PC-3 (cell line): ENCODE data around the gene TMEM132E. TPM values are rescaled to one million over a fixed set of nuclear protein-coding genes. Genes with fewer than 3 reads are reported as not detected.

ENCODE experiments used
- ATAC-seq: fragments of 200-7000 bp; cut with Tn5 transposase; 2 replicates; pipeline ENCODE4 v1.9.1; 2020; ENCODE audit warnings: mild to moderate bottlenecking, moderate library complexity
- BruUV-seq: library from RNA; stranded (reverse); fragments of 400-500 nt; replicated peaks from 2 replicates; lab custom pipeline; 2021; lab: Mats Ljungman, UMichigan
- CTCF ChIA-PET: fragments of 300-600 bp; sonication (Branson Sonifier 250); formaldehyde crosslinking; loops from one replicate; lab custom pipeline; 2022; ENCODE audit warnings: antibody characterized with exemption; lab: Charles Lee
- POLR2A ChIA-PET: fragments of 300-600 bp; sonication (Branson Sonifier 250); formaldehyde crosslinking; loops from one replicate; lab custom pipeline; 2022; ENCODE audit warnings: antibody characterized with exemption; ENCODE audit not compliant: unreplicated experiment; lab: Charles Lee
- DNase-seq: peaks from one replicate; pipeline ENCODE4 v3.0.0-alpha.2; 2015
- H2AFZ ChIP-seq: fragments of 300-600 bp; sonication (generic); 2 replicates; pipeline ENCODE4 v1.6.0; 2016; ENCODE audit warnings: antibody characterized with exemption, low read length
- H3F3A ChIP-seq: fragments of 300-600 bp; sonication (generic); one replicate; pipeline ENCODE4 v1.6.0; 2017; ENCODE audit warnings: antibody characterized with exemption, low read length, control low read depth, mild to moderate bottlenecking; ENCODE audit not compliant: unreplicated experiment
- H3K27ac ChIP-seq: fragments of 300-600 bp; sonication (generic); 2 replicates; pipeline ENCODE4 v1.5.1; 2016; ENCODE audit warnings: mild to moderate bottlenecking, low read length
- H3K27me3 ChIP-seq: fragments of 300-600 bp; sonication (generic); 2 replicates; pipeline ENCODE4 v1.6.1; 2016; ENCODE audit warnings: low read length, mixed read lengths
- H3K36me3 ChIP-seq: fragments of 300-600 bp; sonication (generic); 2 replicates; pipeline ENCODE4 v1.6.1; 2016; ENCODE audit warnings: low read depth, mixed run types, low read length, mixed read lengths
- H3K4me1 ChIP-seq: fragments of 300-600 bp; sonication (generic); 2 replicates; pipeline ENCODE4 v1.5.1; 2016; ENCODE audit warnings: low read length; ENCODE audit not compliant: insufficient read depth
- H3K4me2 ChIP-seq: fragments of 300-600 bp; sonication (generic); 2 replicates; pipeline ENCODE4 v1.6.0; 2016; ENCODE audit warnings: low read length
- H3K4me3 ChIP-seq: fragments of 300-600 bp; sonication (generic); 2 replicates; pipeline ENCODE4 v1.5.1; 2016; ENCODE audit warnings: mild to moderate bottlenecking, low read length, mixed read lengths
- H3K79me2 ChIP-seq: fragments of 300-600 bp; sonication (generic); 2 replicates; pipeline ENCODE4 v1.6.1; 2017; ENCODE audit warnings: low read length, mixed read lengths
- H3K9ac ChIP-seq: fragments of 300-600 bp; sonication (generic); 2 replicates; pipeline ENCODE4 v1.6.0; 2016; ENCODE audit warnings: mild to moderate bottlenecking, low read length
- H3K9me2 ChIP-seq: fragments of 300-600 bp; sonication (generic); replicated peaks from 2 replicates; pipeline ENCODE4 v1.6.1; 2016; ENCODE audit warnings: mixed run types, low read length, mixed read lengths
- H3K9me3 ChIP-seq: fragments of 300-600 bp; sonication (generic); 2 replicates; pipeline ENCODE4 v1.6.1; 2016; ENCODE audit warnings: low read length, mixed read lengths
- H4K20me1 ChIP-seq: fragments of 300-600 bp; sonication (generic); 2 replicates; pipeline ENCODE4 v1.6.1; 2016; ENCODE audit warnings: low read length, mixed read lengths
- CTCF ChIP-seq: fragments of 300-600 bp; sonication (generic); conservative IDR thresholded peaks from 2 replicates; pipeline ENCODE4 v1.5.1; 2017; ENCODE audit warnings: antibody characterized with exemption, low read depth, mild to moderate bottlenecking, low read length
- EZH2 ChIP-seq: fragments of 300-600 bp; sonication (generic); IDR thresholded peaks from one replicate; pipeline ENCODE4 v1.6.1; 2017; ENCODE audit warnings: antibody characterized with exemption, mild to moderate bottlenecking, low read length; ENCODE audit not compliant: unreplicated experiment
- EZH2phosphoT487 ChIP-seq: fragments of 300-600 bp; sonication (generic); IDR thresholded peaks from 2 replicates; pipeline ENCODE4 v1.6.1; 2018; ENCODE audit warnings: mild to moderate bottlenecking, antibody characterized with exemption, low read length, borderline replicate concordance
- intact Hi-C: fragments of 100-400 bp; cut with micrococcal nuclease; formaldehyde crosslinking; loops from 2 replicates; pipeline ENCODE4 v1.9.0; 2023
- total RNA-seq: library from RNA; depleted of rRNA; stranded (reverse); fragments of >200 nt; gene quantifications from 2 replicates; pipeline ENCODE4 v1.2.3, GENCODE V29; 2014

The TMEM132E gene
- total RNA-seq, 1 experiment from 2014 or later = not detected

GRCh38 chr17:34592002-34592401, 12.6 kb downstream of the TMEM132E start:
- H3K9ac ChIP-seq = no peak overlapping the region
- TF ChIP-seq EZH2phosphoT487 (no peak), CTCF (no peak), EZH2 (no peak)
- ChIA-PET POLR2A (no interaction called here), CTCF (no interaction called here)
- H2AFZ ChIP-seq = no peak overlapping the region
- no peak overlapping the region for H3K27ac ChIP-seq
- ATAC-seq = no peak
- DNase-seq = no peak
- H4K20me1 ChIP-seq = no peaks in the 10 kb centered on the region
- no TSS peak for BruUV-seq
- H3K9me2 ChIP-seq = no peaks in the 10 kb centered on the region
- peaks cover 11% of the 10 kb centered on the region; the same call in 1 of the 2 replicates for H3K27me3 ChIP-seq
- H3K36me3 ChIP-seq = no peaks in the 10 kb centered on the region
- no peaks in the 10 kb centered on the region for H3F3A ChIP-seq
- no peaks in the 10 kb centered on the region for H3K9me3 ChIP-seq
- H3K4me1 ChIP-seq = no peaks in the 10 kb centered on the region; the same call in 1 of the 2 replicates
- no peak overlapping the region for H3K4me3 ChIP-seq
- intact Hi-C loops = no loop called here
- no peak overlapping the region for H3K4me2 ChIP-seq
- H3K79me2 ChIP-seq = no peaks in the 10 kb centered on the region

- no peaks in the 10 kb centered on the region for H4K20me1 ChIP-seq
- intact Hi-C loops = no loop called here
- no peaks in the 10 kb centered on the region for H3K79me2 ChIP-seq
- no peaks in the 10 kb centered on the region for H3K36me3 ChIP-seq
- no TSS peak for BruUV-seq
- peaks cover 11% of the 10 kb centered on the region; the same call in 1 of the 2 replicates for H3K27me3 ChIP-seq
- no peak for TF ChIP-seq EZH2phosphoT487
- ChIA-PET CTCF (no interaction called here), POLR2A (interaction anchor here (0.7 kb wide), 1 partner anchor 12 kb away, joined by 7 read pairs; no protein-coding TSS in a partner anchor)
- no peak overlapping the region for H3K4me3 ChIP-seq
- H2AFZ ChIP-seq = no peak overlapping the region
- H3K4me2 ChIP-seq = no peak overlapping the region
- no peaks in the 10 kb centered on the region for H3K9me3 ChIP-seq
- DNase-seq = no peak
- no peak overlapping the region for H3K27ac ChIP-seq
- no peak for ATAC-seq
- no peaks in the 10 kb centered on the region for H3K4me1 ChIP-seq
- no peak overlapping the region for H3K9ac ChIP-seq
- no peaks in the 10 kb centered on the region for H3K9me2 ChIP-seq
- no peaks in the 10 kb centered on the region for H3F3A ChIP-seq
Observed at GRCh38 chr17:34596920-34597319, 17.5 kb downstream of the TMEM132E start.

GRCh38 chr17:34598161-34598776, 18.9 kb downstream of the TMEM132E start:
- TF ChIP-seq EZH2phosphoT487 = no peak
- no peak for TF ChIP-seq EZH2
- TF ChIP-seq CTCF = no peak
- H3K9me3 ChIP-seq = no peaks in the 10 kb centered on the region
- H3K9me2 ChIP-seq = no peaks in the 10 kb centered on the region
- H3K36me3 ChIP-seq = no peaks in the 10 kb centered on the region
- no peaks in the 10 kb centered on the region for H3K79me2 ChIP-seq
- H3K4me3 ChIP-seq = no peak overlapping the region
- no peak overlapping the region for H2AFZ ChIP-seq
- H4K20me1 ChIP-seq = no peaks in the 10 kb centered on the region
- no peak for DNase-seq
- H3F3A ChIP-seq = no peaks in the 10 kb centered on the region
- H3K4me1 ChIP-seq = no peaks in the 10 kb centered on the region
- ChIA-PET POLR2A (no interaction called here), CTCF (no interaction called here)
- no peak overlapping the region for H3K9ac ChIP-seq
- intact Hi-C loops = no loop called here
- H3K27ac ChIP-seq = no peak overlapping the region
- no peak for ATAC-seq
- peaks cover 9% of the 10 kb centered on the region; the same call in 1 of the 2 replicates for H3K27me3 ChIP-seq
- no peak overlapping the region for H3K4me2 ChIP-seq
- BruUV-seq = no TSS peak
